ENCODE results near the gene PFN3.
"Not testable (repeated sequence)": the region's sequence is repeated elsewhere in the genome, so short reads cannot be mapped to it uniquely, and the experiment has no call there.

The PFN3 gene

DNA sequence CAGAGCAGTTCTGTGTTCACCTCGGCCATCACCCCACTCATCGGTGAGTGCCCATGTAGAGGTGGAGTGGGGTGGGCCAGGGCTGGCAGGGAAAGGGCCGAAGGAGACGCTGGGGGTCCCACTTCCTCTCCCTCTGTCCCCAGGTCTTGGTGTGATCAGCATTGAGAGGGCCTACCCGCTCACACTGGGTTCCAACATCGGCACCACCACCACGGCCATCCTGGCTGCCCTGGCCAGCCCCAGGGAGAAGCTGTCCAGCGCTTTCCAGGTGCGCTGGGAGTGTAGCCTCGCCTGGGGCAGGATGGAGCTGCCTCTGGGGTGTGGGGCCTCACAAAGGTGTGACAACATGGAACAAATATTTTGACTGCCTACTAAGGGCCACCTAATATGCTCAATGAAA lies 3.7 kb downstream of the PFN3 start:
- no peak for DNase-seq (ENCODE audit: low read depth in 3 of 3, low spot score in 1 of 3)

DNA sequence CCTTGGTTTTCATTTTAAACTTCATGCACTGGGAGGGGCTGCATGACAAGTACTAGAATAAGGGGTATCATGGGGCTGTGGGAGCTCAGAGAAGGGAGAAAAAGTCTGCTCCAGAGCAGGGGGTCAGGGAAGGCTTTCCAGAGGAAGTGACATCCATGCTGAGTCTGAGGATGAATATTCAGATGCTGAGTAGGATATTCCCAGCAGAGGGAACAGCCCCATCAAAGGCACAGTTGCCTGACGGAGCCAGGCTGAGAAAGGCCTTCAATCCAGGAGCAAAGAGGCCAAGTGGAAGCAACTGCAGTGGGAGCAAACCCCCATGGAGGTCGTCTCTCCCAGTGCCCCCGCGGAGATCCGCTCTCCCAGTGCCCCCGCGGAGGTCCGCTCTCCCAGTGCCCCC lies 4.4 kb downstream of the PFN3 start:
- DNase-seq (ENCODE audit: low read depth in 3 of 3, low spot score in 1 of 3), result no peak

DNA sequence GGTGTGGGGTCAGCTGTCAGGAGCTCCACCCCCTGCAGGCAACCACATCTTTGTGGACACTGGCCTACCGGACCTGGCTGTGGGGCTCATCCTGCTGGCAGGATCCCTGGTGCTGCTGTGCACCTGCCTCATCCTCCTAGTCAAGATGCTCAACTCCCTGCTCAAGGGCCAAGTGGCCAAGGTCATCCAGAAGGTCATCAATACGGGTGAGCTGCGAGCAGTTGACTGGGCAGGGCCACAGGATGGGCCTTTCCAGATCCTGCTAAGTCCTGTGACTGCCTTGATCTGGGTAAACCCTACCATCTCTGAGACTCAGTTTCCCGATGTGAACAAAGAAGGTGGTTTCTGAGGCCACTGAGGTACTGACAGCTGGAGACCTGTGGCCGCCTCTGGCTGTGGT lies 6.5 kb downstream of the PFN3 start:
- no peak for DNase-seq (ENCODE audit: low read depth in 3 of 3, low spot score in 1 of 3)

DNA sequence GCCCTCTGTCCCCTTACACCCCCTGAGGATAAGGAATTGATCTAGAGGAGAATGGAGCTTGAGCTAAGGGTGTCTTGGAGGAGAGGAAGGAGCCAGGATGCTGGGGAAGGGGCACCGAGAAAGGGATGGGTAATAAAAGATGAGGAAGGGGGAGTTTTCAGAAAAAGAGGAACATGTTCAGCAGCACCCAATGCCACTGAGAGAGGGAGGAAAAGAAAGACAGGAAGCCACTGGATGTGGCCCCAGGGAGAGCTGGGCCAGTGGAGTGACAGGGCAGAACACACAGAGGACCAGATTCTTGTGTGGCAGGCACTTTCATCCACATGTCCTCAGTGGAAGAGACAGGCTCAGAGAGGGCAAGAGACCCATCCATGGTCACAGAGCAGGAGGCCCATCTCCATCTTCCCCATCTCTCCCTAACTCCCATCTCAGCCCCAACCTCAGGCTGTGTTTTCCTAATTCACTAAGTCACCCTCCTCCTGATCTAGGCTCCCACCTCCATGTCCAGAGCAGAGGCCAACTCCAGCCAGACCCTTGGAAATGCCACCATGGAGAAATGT lies 7.2 kb downstream of the PFN3 start:
- DNase-seq (ENCODE audit: low read depth in 3 of 3, low spot score in 1 of 3), result no peak

DNA sequence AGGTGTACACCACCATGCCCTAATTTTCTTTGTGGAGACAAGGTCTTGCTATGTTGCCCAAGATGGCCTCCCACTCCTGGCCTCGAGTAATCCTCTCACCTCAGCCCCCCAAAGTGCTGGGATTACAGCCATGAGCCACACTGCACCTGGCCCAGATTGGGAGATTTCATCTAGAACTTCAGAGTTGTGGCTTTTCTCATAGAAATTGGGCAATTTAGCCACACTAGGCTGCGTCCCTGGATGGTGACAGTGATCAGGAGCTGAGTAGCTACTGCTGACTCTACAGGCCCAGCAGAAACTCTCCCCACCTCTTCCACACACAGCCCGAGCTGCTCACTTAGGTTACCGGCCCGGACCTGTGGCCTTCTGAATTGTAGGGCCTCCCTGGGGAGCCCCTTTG lies 7.7 kb downstream of the PFN3 start:
- no peak for DNase-seq (ENCODE audit: low read depth in 3 of 3, low spot score in 1 of 3)

DNA sequence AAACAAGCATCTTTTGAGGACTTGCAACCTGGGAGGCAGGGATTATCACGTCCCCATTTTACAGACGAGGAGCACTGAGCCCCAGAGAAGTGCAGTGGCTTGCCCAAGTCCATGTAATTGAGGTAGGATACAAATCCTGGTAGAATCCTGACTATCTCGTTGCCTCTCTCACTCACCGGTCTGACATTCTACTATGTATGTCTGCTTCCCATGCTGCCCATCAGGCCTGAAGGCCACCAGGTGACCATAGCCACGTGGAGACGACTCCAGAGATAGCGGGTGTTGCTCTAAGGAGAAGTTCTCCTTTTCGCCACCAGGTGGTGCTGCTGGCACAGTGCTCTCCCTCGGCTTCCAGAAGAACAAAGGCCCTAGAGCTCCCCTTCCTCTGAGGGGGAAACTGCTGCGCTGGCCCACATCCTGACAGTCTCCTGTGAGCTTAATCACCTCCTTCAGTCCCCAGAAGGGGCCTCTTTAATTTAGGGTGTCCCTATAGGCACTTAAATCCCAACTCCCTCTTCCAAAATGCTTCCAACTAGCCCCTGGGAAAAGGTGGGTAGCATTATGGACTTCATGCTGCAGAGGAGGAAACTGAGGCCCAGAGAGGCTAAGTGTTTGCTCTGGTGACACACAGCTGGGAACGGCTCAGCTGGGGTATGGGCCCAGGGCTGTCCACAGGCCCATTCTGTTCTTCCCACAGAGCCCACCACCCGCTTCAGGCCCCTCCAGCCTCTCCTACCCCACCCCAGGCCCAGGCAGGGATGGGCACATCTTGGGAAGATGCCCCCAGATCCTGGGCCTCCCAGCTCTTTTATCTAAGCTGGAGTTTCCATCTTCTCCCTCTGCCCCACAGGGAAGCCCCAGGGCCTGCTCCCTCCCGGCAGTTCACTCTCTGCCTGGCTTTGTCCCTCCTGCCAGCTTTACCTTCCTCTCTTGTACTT lies 9.8 kb downstream of the PFN3 start:
- peak; percentile 68 to 78 (median 74) for DNase-seq (ENCODE audit: low read depth in 3 of 3, low spot score in 1 of 3)

DNA sequence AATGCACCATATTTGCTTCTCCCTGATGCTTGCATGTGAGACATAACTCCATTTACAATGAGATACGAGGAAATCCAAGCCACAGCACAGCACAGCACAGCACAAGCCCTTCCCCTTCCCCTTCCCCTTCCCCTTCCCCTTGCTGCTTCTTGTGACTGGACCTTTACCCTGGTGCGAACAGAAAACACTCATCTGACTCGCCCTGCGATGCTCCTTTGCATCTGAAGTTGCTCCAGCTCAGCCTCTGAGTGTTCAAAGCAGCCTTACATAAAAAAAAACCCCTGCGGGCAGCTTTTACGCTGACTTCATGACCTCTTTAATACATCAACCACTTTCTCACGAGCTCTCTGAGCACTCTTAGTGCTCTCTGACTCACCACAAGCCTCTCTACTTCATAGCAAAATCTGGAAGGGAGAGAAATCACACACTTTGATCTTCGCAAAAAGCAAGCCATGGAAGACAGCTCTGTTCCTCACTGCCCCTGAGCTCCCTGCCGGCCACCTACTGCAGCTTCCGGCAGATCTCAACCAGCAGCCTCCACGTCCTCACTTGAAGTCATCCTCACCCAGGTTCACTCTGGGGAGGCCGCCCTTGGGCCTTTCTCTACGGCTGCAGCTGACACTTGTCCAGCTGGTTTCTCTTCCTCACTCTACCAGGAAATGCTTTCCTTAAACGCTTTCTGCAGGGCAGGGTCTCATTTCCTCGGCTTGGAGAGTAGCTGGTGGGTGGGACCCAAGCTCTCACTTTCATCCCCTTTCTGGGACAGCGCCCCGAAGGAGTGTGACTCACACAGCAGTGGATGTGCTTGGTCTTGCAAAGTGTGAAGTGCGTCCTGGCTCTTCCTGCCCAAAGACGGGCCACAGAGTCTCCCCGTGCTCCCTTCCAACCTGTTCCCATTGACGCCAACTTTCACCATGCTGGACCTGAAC lies 11.0 kb downstream of the PFN3 start:
- DNase-seq (ENCODE audit: low read depth in 3 of 3, low spot score in 1 of 3), result peak in 1 of 3 donors; percentile 27

DNA sequence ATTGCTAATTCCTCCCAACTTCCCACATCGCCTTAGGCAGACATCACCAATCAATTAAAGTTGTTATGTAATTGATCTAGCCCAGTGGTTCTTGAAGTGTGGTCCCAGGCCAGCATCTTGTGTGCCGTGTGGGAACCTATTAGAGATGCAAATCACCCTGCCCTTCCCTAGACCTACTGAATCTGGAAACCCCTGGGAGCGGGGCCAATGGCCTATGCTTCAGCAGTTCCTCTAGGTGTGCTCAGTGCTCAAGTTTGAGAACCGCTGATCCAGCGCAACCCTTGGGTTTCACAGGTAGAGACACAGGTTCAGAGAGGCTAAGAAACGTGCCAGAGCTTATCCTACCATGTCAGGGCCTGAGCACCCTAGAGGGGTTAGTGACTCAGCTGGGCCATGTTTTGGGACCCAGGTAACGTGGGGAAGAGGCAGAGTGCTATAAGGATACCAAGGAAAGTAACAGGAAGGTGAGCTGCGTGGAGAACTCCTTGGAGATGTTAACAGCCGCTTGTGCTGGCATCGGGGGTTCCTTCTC lies 11.9 kb downstream of the PFN3 start:
- DNase-seq (ENCODE audit: low read depth in 3 of 3, low spot score in 1 of 3), result no peak

DNA sequence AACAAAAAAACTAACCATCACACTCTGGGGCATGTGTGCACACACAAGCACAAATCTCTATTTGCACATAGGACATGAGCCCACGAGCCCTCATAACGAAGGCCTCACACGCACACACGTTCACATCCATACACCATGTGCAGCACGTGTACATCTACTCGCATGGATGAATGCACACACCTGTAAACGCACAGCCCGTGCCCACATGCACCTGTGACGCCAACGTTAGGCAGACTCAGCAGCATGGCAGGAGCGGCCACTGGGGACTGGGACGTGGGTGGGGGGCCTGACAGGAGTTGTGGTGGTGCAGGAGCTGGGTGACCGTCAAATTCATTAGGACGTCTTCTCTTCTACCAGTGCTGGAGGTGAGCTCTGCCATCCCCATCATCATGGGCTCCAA lies 13.1 kb downstream of the PFN3 start:
- DNase-seq (ENCODE audit: low read depth in 3 of 3, low spot score in 1 of 3), result no peak

DNA sequence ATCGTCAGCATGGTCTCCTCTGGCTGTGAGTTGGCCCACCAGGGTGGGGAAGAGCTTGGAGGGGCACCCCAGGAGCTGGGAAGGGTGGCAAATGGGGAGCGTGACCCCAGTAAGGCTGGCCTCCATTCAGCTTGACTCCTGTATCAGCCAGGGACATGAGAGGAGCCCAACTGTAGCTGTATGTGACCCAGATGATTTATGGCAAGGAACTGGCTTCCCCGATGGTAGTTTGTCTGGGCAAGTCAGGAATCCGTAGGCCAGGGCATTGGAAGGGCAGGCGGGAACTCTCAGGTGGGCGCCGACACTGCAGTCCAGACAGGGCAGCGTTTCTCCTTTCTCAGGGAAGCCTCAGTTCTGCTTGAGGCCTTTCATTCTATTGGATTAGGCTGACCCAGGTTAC lies 13.9 kb downstream of the PFN3 start:
- no peak for DNase-seq (ENCODE audit: low read depth in 3 of 3, low spot score in 1 of 3)

DNA sequence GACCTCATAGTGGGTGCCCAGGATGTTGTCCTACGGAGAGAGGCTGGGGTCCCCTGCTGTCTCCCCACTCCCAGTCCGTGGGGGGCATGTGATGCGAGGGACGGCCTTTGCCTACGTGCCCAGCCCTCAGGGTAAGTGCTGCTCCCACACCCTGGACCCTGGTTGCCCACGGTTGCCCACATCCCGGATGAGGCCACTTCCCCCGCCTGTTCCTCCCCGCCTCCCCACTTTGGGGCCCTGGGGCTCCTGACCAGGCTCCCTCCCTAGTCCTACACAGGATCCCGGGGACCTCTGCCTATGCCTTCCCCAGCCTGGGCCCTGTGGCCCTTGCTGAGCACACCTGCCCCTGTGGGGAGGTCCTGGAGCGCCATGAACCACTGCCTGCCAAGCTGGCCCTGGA lies 14.7 kb downstream of the PFN3 start:
- no peak for DNase-seq (ENCODE audit: low read depth in 3 of 3, low spot score in 1 of 3)

DNA sequence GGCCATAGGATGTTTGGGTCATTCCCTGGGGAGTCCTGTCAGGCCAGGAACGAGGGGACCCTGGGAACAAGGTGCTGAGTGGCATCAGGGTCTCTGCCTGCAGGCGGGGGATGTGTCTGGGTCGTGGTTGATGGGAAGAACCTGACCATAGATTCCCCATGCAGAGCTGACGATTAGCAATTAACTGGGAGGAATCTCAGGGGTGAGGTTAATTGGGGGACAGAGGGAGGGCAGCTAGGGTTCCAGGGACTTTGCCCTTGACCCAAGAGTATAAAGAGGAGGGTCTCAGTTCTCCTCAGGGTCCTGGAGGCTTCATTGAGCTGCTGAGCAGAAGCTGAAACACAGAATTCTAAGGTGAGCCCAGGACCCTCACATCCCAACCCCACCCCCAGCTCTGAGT lies 16.3 kb downstream of the PFN3 start, which contains the start of gene SLC34A1:
Gene SLC34A1 (plus strand): TSS at position 301 of the 400 bp plus-strand sequence. CDS start 1,308 bp downstream, outside the sequence.
- no peak for DNase-seq (ENCODE audit: low read depth in 3 of 3, low spot score in 1 of 3)

DNA sequence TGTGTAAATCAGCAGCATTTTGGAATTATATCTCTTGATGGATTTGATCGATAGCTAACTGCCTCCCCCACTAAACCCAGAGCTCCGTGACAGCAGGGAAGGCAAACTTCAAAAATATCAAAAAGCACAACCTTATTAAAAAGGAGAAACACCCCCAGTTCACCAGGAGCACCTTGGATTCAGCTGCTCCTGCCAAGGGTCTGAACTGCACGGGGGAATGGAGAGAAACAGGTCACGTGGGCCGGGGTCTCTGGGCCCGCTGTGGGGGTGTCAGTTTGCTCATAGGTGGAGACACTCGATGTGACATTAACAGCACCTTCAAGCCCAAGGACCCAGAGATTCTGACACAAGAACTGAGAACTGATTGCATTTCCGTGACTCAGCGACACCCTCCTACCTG lies 17.3 kb downstream of the PFN3 start:
- no peak for DNase-seq (ENCODE audit: low read depth in 3 of 3, low spot score in 1 of 3)

DNA sequence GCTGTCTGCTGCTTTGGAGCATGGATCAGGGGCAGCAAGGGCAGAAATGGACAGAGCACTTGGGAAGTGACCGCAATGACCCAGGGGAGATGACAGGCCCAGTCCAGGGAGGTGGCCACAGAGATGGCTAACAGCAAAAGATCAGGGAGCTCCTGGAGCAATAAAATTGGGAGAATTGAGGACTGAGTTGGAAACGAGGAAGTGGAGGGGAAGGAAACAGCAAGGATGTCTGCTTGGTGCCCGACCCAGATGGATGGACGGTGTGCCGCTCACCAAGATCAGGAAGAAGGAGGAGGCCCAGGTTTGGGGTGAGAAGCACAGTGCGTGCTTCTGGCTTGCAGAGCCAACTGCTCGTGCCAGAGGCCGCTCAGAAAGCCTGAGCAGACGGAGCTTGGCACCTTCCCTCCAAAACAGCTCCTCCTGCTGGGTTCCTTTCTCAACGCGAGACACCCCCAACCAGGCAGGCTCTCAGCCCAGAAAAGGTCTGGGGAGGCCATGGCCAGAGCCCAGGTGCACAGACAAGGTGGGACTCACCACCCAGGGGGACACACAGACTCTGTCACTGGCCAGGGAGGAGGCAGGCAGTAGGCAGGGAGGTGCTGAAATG lies 17.9 kb downstream of the PFN3 start:
- DNase-seq (ENCODE audit: low read depth in 3 of 3, low spot score in 1 of 3), result no peak

DNA sequence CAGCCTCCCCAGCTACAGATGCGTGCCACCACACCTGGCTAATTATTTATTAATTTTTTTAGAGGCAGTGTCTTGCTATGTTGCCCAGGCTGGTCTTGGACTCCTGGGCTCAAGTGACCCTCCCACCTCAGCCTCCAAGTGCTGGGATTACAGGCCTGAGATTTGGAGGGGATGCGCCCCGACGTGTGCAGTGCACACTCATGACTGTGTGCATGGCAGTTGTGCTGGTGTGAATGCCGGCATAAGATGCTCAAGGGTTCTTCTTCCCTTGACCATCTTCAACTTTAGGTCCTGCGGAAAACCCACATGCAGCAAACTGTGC lies 19.7 kb downstream of the PFN3 start:
- DNase-seq (ENCODE audit: low read depth in 3 of 3, low spot score in 1 of 3), result no peak

DNA sequence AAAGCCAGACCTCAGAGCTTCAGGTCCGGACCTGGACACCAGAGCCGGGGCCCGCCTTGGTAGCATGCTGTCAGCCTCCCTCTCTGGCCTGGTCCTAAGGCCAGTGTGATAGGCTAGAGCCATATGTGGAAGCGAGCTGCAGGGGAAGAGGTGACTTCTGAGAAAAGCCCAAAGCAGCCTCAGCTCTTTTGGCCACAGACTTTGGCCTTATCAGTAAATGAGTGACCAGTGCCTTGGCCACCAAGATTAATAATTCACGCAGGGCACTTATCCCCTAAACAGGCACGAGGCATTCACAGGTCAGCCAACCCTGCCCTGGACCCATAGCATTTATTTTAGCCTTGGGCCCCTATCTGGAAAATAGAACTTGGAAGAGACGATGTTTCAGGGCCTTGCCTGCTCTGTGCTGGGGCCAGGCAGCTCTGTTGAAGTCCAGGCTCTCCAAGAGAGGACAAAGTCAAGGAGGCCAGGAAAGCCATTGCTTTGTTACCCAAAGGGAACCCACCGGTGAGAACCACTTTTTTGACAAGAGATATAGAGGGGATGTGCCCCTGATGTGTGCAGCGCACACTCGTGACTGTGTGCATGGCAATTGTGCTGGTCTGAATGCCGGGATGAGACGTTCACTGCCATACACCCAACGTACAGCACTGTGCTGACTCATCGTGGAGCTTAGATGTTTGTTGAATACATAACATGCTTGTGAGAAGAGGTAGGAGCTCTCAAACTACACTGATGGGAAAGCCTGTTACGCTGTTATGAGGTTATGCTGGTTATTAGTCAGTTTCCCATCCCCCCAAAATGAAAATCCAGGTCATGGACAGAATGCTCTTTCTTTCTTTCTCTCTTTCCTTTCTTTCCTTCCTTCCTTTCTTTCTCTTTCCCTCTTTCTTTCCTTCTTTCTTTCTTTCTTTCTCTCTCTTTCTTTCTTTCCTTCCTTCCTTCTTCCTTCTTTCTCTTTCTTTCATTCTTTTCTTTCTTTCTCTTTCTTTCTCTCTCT lies 21.3 kb downstream of the PFN3 start:
- DNase-seq (ENCODE audit: low read depth in 3 of 3, low spot score in 1 of 3), result no peak

DNA sequence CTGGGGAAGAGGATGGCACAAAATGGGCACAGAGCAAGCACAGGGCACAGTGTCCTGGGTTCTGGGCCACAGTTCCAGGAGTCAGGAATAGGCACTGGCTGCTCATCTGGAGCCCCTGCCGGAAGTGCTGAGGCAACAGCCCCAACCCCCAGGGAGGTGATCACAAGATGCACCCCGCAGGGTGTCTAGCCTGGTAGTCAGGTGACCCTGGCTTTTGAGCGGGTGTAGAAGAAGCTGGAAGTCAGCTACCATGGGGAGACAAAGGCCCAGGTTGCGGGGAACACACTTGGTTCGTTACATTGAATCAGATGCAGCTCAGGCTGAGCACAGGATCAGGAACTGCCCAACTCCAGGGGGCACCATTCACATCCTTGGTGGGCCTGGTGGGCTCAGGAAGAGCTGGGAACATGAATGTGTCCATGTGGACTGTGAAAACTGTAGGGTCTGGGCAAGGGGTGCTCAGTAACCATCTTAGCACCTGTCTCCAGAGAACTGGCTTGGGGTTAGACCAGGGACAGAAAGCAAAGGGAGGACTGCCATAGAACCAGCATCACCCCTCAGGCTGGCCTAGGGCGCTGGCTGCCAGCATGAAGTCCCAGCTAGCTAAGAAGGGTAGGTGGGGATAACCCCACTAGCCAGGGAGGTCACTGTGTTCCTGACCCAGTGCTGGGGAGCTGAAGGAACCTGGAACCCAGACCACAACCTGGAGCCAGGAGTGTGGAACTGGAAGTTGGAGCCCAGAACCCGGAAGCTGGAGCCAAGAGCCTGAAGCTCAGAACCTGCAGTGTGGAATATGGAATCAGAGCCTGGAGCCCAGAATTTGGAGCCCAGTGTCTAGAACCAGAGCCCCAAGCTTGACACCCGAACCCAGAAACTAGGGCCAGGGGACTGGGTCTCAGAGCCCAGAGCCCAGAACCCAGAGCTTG lies 22.3 kb downstream of the PFN3 start:
- DNase-seq (ENCODE audit: low read depth in 3 of 3, low spot score in 1 of 3), result no peak

DNA sequence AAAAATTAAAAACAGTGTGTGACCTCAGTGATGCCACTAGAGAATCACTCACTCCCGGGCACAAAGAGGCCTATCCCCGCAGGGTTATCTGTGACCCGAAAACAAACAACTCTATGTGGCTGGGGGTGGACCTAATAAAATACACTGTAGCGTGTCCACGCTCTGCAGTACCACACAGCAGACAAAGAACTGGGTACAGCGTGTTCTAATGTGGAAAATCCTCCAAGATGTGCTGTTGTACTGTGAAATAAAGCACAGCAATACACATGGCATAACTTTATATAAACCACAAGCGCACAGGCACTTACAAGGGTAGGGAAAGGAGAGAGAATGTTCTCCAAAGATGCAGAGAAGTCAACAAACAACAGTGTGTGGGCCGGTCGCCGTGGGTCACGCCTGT lies 24.4 kb downstream of the PFN3 start:
- DNase-seq (ENCODE audit: low read depth in 3 of 3, low spot score in 1 of 3), result no peak

DNA sequence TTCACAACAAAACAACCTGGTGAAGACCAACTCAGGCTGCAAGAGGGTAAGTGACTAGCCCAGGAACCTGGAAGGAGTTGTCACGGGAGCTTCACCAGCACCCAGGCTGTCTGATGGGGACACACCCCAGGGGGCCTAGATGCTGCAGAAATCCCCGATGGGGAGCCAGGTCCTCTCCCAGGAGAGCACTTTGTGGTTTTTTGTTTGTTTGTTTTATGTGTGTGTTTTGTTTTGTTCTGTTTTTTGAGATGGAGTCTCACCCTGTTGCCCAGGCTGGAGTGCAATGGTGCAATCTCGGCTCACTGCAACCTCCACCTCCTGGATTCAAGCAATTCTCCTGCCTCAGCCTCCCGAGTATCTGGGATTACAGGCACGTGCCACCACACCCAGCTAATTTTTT lies 24.9 kb downstream of the PFN3 start:
- DNase-seq (ENCODE audit: low read depth in 3 of 3, low spot score in 1 of 3), result not testable (repeated sequence)

All from stimulated activated CD4-positive, alpha-beta T cell treated with anti-CD3 and anti-CD28 coated beads, TNF-alpha, amount 100 ng/mL, for 1 hour (primary cell).